WTC11 (cell line): Measurements from ENCODE around the gene KIF26A.

Source experiments
- ATF1 ChIP-seq: sonication (generic); formaldehyde crosslinking; IDR thresholded peaks from 2 replicates; pipeline ENCODE4 v1.8.1; 2023; ENCODE audit warnings: mild to moderate bottlenecking, moderate library complexity, missing genetic modification reagents
- EMX1 ChIP-seq: fragments of 250-450 bp; sonication (Bioruptor Pico); IDR thresholded peaks from 2 replicates; pipeline ENCODE4 v1.8.0; 2021; ENCODE audit warnings: mild to moderate bottlenecking
- HMGXB4 ChIP-seq: sonication (generic); formaldehyde crosslinking; IDR thresholded peaks from 2 replicates; pipeline ENCODE4 v1.8.1; 2023; ENCODE audit warnings: mild to moderate bottlenecking, moderate library complexity, missing genetic modification reagents
- NFE2L1 ChIP-seq: sonication (generic); formaldehyde crosslinking; IDR thresholded peaks from 2 replicates; pipeline ENCODE4 v1.8.1; 2023; ENCODE audit warnings: missing genetic modification reagents
- NFYB ChIP-seq: sonication (generic); formaldehyde crosslinking; conservative IDR thresholded peaks from 2 replicates; pipeline ENCODE4 v1.8.0; 2022; ENCODE audit warnings: low read depth, missing genetic modification reagents
- SMAD4 ChIP-seq: sonication (generic); formaldehyde crosslinking; IDR thresholded peaks from 2 replicates; pipeline ENCODE4 v1.8.0; 2022; ENCODE audit warnings: mild to moderate bottlenecking, missing genetic modification reagents
- SP1 ChIP-seq: sonication (generic); formaldehyde crosslinking; conservative IDR thresholded peaks from 2 replicates; pipeline ENCODE4 v1.8.1; 2022; ENCODE audit warnings: missing genetic modification reagents
- ZNF512 ChIP-seq: sonication (generic); formaldehyde crosslinking; IDR thresholded peaks from 2 replicates; pipeline ENCODE4 v1.8.1; 2022; ENCODE audit warnings: missing genetic modification reagents, borderline replicate concordance
- TF ChIP-seq, protein P1 (sequence below): fragments of 200-600 bp; IDR thresholded peaks from 2 replicates; pipeline ENCODE4 v1.8.0; 2022; ENCODE audit warnings: antibody characterized with exemption
- TF ChIP-seq, protein P2 (sequence below): sonication (generic); formaldehyde crosslinking; IDR thresholded peaks from 2 replicates; pipeline ENCODE4 v1.8.0; 2023; ENCODE audit warnings: missing genetic modification reagents, mild to moderate bottlenecking, borderline replicate concordance
- TF ChIP-seq, protein P3 (sequence below): sonication (generic); formaldehyde crosslinking; IDR thresholded peaks from 2 replicates; pipeline ENCODE4 v1.8.0; 2022; ENCODE audit warnings: missing genetic modification reagents

GRCh38 chr14:104137297-104138097, 890 bp upstream of the KIF26A start:
- TF ChIP-seq, protein P1, sequence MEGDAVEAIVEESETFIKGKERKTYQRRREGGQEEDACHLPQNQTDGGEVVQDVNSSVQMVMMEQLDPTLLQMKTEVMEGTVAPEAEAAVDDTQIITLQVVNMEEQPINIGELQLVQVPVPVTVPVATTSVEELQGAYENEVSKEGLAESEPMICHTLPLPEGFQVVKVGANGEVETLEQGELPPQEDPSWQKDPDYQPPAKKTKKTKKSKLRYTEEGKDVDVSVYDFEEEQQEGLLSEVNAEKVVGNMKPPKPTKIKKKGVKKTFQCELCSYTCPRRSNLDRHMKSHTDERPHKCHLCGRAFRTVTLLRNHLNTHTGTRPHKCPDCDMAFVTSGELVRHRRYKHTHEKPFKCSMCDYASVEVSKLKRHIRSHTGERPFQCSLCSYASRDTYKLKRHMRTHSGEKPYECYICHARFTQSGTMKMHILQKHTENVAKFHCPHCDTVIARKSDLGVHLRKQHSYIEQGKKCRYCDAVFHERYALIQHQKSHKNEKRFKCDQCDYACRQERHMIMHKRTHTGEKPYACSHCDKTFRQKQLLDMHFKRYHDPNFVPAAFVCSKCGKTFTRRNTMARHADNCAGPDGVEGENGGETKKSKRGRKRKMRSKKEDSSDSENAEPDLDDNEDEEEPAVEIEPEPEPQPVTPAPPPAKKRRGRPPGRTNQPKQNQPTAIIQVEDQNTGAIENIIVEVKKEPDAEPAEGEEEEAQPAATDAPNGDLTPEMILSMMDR: peak; percentile 82
- TF ChIP-seq HMGXB4 (CRISPR knock-in tag) (peak; percentile 82), ATF1 (CRISPR knock-in tag) (0 out of 2 replicates have a peak, but pooled peaks have one; percentile 76), SP1 (CRISPR knock-in tag) (peak; percentile 67; the same call in 1 of the 2 replicates), ZNF512 (CRISPR knock-in tag) (no peak), NFE2L1 (CRISPR knock-in tag) (no peak), NFYB (no peak), EMX1 (CRISPR knock-in tag) (no peak), SMAD4 (CRISPR knock-in tag) (no peak)
- TF ChIP-seq, protein P2, sequence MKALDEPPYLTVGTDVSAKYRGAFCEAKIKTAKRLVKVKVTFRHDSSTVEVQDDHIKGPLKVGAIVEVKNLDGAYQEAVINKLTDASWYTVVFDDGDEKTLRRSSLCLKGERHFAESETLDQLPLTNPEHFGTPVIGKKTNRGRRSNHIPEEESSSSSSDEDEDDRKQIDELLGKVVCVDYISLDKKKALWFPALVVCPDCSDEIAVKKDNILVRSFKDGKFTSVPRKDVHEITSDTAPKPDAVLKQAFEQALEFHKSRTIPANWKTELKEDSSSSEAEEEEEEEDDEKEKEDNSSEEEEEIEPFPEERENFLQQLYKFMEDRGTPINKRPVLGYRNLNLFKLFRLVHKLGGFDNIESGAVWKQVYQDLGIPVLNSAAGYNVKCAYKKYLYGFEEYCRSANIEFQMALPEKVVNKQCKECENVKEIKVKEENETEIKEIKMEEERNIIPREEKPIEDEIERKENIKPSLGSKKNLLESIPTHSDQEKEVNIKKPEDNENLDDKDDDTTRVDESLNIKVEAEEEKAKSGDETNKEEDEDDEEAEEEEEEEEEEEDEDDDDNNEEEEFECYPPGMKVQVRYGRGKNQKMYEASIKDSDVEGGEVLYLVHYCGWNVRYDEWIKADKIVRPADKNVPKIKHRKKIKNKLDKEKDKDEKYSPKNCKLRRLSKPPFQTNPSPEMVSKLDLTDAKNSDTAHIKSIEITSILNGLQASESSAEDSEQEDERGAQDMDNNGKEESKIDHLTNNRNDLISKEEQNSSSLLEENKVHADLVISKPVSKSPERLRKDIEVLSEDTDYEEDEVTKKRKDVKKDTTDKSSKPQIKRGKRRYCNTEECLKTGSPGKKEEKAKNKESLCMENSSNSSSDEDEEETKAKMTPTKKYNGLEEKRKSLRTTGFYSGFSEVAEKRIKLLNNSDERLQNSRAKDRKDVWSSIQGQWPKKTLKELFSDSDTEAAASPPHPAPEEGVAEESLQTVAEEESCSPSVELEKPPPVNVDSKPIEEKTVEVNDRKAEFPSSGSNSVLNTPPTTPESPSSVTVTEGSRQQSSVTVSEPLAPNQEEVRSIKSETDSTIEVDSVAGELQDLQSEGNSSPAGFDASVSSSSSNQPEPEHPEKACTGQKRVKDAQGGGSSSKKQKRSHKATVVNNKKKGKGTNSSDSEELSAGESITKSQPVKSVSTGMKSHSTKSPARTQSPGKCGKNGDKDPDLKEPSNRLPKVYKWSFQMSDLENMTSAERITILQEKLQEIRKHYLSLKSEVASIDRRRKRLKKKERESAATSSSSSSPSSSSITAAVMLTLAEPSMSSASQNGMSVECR (CRISPR knock-in tag): peak; percentile 68; the same call in 1 of the 2 replicates
- TF ChIP-seq, protein P3, sequence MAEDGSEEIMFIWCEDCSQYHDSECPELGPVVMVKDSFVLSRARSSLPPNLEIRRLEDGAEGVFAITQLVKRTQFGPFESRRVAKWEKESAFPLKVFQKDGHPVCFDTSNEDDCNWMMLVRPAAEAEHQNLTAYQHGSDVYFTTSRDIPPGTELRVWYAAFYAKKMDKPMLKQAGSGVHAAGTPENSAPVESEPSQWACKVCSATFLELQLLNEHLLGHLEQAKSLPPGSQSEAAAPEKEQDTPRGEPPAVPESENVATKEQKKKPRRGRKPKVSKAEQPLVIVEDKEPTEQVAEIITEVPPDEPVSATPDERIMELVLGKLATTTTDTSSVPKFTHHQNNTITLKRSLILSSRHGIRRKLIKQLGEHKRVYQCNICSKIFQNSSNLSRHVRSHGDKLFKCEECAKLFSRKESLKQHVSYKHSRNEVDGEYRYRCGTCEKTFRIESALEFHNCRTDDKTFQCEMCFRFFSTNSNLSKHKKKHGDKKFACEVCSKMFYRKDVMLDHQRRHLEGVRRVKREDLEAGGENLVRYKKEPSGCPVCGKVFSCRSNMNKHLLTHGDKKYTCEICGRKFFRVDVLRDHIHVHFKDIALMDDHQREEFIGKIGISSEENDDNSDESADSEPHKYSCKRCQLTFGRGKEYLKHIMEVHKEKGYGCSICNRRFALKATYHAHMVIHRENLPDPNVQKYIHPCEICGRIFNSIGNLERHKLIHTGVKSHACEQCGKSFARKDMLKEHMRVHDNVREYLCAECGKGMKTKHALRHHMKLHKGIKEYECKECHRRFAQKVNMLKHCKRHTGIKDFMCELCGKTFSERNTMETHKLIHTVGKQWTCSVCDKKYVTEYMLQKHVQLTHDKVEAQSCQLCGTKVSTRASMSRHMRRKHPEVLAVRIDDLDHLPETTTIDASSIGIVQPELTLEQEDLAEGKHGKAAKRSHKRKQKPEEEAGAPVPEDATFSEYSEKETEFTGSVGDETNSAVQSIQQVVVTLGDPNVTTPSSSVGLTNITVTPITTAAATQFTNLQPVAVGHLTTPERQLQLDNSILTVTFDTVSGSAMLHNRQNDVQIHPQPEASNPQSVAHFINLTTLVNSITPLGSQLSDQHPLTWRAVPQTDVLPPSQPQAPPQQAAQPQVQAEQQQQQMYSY (CRISPR knock-in tag): peak; percentile 91
